Left ventricle myocardium superior (tissue), 1 donor: Measurements from ENCODE around the gene EIPR1. TPM values are rescaled to one million over a fixed set of nuclear protein-coding genes. Genes with fewer than 3 reads are reported as not detected.

Source experiments
- ATAC-seq: fragments of 200-7000 bp; cut with Tn5 transposase; one replicate; pipeline ENCODE4 v1.9.1; 2020; ENCODE audit warnings: mild to moderate bottlenecking, moderate library complexity
- DNase-seq: peaks from one replicate; pipeline ENCODE4 v3.0.0-alpha.2; 2020
- intact Hi-C: fragments of 100-400 bp; cut with micrococcal nuclease; formaldehyde crosslinking; loops from one replicate; pipeline ENCODE4 v1.11.0; 2022
- long read RNA-seq: library from polyadenylated mRNA; unstranded; transcript quantifications from one replicate; pipeline ENCODE4 v2.0.0, GENCODE V29; 2021
- total RNA-seq: library from RNA; stranded (reverse); fragmentation: NEBNext Ultra II Directional; extraction: Animal tissue kit (Norgen Biotek cat#: 25700); gene quantifications from one replicate; pipeline ENCODE4 v1.2.1, GENCODE V29; 2021
- donor health status: DM: no; HTN: yes; CAD: no; lungs with severe emphysema.

EIPR1 gene
- total RNA-seq: 9.6 TPM
- long read RNA-seq, transcript EIPR1-201 (9 exons, 1,766 nt): major isoform, 16 of 19 reads
- long read RNA-seq, partial matches to known transcripts: 0 of 19 reads
- long read RNA-seq, other reads (novel, unspliced or antisense): 1 of 19 reads

DNA sequence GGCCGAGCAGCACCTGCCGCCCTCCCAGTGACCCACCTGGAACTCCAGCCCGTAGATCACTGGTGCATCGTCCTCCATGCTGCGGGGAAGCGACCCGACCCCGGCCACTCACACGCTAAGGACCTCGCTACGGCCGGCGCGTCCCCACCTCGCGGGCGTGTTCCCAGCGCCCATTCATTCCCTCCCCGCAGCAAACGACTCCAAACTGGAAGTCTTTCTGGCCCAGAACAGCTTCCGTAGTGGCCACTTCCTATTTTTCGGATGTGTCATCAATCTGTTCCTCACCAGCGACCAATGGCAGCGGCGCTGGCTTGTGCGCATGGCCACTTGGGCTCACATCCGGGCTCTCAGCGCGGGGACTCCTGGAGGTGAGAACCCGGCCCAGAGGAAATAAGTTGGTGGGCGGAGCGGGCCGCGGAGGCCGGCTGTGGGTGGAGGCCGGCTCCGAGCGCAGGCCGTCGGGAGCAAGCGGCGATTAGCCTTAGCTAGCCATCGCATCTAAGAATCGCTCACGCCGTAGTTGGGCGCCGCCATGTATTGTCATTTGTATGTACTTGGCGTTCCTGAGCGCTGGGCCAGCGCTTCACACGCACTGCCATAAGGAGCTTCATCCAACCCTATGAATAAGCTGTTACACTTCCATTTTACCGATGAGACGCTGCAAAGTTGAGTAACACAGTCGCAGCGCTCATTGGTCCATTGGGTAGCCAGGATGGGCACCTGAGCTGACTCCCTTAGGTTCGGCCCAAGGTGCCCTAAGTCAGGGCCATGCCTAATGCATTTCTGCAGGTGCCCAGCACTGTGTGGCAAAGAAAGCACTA lies at the start of gene EIPR1:
Gene EIPR1 (minus strand): TSS at position 207 of the 821 bp plus-strand sequence. CDS start 129 bp downstream, at position 78.
- peak; percentile 96 for ATAC-seq
- DNase-seq: peak; percentile 99
- intact Hi-C loops: no loop called here

DNA sequence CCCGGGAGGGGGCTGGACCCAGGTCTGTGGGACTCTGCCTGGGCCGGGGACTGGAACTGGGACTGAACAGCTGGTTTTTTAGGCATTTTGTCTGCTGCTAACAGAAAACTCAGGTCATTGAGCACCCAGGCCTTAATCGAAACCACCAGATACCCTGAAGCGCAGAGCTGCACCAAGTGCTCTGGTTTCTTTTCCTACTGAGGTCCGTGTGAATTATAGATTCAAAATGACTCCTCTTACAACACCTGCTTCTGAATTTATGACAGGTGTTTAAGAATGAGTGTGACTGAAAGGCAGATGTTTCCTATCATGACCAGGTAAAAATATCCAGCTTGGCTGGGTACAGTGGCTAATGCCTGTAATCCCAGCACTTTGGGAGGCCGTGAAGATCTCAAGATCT lies 49.7 kb upstream of the EIPR1 start:
- DNase-seq: no peak
- intact Hi-C loops: loop anchor here (10.0 kb wide), 1 partner anchor 228 kb away; the partner anchor contains the start of gene ALLC
- no peak for ATAC-seq

DNA sequence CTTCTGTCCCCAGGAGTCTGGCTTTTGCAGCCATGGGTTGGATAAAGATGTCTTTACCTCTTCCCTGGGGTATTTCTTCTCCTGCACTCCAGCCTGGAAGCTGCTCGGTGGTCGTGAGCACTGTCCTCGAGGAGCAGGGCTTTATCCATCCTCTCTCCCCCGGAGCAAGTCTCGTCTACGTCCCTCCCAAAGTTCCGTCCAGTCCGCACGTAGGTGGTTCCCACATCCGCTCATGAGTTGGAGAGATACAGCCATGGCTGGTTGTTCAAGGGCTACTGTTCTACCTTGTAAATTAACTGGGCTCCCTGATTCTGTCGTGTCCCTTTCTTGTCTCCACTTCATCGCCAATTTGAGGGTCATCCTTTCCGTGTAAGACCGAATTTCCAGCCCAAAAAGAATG lies 49.0 kb upstream of the EIPR1 start:
- ATAC-seq (no peak), DNase-seq (no peak)
- intact Hi-C loops: loop anchor here (10.0 kb wide), 1 partner anchor 228 kb away; the partner anchor contains the start of gene ALLC

DNA sequence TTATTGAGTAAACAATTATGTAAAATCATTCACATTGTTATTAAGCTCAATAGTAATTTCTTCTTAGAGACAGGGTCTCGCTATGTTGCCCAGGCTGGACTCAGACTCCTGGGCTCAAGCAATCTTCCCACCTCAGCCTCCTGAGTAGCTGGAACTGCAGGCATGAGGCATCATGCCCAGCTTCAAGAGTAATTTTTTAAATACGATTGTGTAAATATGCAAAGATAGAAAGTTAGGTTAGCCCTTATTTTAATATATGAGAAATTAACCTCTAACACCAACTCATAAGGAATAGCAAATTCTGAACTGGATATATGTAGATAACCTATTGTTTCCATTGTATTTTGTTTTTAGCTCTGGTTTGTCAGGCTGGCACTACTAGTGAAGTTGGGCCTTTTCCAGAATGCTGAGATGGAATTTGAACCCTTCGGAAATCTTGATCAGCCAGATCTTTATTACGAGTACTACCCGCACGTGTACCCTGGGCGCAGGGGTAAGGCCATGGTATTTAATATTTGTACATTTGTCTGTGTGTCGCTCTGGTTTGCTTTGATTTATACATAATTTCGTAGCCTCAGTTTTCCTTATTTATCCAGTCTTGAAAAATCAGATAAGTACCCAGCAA lies 46.7 kb upstream of the EIPR1 start:
- intact Hi-C loops: loop anchor here (10.0 kb wide), 1 partner anchor 231 kb away; the partner anchor contains the start of gene ALLC
- ATAC-seq (no peak), DNase-seq (no peak)

DNA sequence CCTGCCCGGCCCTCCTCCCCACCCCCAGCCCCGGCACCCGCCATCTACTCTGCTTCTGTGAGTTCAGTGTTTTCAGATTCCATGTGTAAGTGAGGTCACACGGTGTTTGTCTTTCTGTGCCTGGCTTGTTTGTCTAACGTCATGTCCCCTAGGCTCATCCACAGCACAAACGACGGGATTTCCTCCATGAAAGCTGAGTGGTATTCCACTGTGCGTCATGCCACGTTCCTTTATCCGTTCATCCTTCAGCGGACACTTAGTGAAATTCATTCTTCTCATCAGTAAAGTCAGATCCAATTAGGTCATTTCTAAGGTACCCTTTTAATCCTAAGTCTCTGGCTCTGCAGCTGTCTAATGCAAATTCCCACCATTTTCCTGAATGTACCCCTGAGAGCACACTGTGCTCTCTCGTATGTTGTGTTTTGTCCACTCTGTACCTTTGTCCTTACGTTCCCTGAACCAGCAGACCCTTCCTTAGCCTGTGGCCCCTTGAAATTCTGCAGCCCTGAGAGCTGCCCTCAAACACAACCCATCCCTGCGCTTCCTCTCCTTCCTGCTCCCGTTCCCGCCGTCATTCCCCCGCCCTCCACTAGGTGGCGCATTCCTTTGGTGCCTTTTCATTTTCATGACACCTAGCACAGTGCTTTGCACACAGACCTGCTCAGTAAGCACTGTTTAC lies 46.0 kb upstream of the EIPR1 start:
- DNase-seq (peak; percentile 83), ATAC-seq (peak; percentile 52)
- intact Hi-C loops: loop anchor here (10.0 kb wide), 1 partner anchor 231 kb away; the partner anchor contains the start of gene ALLC

DNA sequence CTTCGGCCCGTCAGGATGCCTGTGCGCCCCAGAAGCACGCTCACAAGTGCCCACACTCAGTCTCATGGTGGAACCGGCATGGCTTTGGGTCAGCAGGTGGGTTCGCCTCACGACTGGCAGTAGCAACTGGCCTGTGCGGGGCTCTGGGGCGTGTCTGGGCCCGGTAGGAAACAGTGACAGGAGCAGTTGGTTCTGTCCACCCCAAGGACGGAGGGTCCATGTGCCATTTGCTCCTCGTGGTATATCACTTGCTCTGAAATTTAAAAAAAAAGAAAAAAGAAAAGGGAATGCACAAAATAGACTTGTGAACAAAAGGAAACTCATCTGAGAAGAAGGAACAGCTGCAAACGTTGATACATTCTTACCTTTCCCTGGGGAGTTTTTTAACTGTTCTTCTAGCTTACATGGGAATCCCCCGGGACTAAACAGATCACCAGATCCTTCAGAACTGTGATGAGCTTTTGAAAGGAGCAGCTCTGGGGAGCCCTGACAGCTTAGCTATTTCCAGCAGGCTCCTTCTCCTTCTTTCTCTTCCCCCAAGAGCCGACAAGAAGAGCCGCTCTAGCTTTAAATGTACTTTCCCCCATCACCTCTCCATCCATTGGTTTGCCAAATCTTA lies 44.7 kb upstream of the EIPR1 start:
- ATAC-seq: no peak
- intact Hi-C loops: loop anchor here (10.0 kb wide), 1 partner anchor 233 kb away; the partner anchor contains the start of gene ALLC
- DNase-seq: no peak

DNA sequence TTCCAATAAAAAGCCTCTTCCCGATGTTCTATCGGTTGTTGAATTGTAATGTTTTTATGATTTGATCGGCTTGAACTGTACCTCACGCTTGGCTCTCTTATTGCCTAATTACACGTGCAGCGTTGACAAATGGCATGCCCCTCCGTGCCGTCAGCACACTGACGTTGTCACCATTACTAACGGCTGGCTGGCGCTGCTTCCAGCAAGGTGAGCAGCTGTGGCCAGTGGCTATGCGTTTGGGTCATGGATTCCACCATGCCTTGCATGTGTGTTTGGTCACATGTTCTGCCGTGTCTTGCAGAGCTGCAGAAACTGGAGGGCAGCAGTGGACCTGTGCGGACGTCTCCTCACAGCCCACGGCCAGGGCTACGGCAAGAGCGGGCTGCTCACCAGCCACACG lies 44.0 kb upstream of the EIPR1 start:
- DNase-seq (no peak), ATAC-seq (no peak)
- intact Hi-C loops: loop anchor here (10.0 kb wide), 1 partner anchor 233 kb away; the partner anchor contains the start of gene ALLC

DNA sequence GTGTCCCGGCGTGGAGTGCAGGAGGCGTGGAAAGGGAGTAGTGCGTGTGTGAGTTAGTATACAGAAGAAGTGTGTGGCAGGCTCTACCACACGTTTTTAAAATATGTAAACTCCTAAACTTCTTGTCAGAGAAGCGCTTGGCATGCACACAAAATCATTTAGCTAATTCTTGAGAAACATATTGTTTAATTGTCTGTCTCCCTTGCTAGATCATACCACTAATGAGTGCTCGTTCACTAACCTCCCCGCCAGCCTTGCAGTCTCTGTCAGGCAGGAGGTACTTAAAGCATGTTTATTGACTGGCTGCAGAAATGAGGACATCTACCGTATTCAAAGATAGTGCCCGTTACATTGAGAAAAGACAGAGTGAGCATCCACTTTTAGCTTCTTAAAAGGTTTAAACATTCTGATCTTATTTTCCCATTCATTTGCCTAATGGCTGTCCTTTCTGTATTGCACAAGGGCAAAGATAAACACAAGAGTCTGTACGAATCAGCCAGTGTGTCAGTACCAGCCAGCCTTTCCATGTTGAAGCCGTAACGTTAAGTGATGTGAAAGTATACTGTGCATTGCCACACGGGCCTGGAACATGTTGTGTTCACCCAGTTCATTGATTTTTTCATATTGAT lies 43.3 kb upstream of the EIPR1 start:
- intact Hi-C loops: loop anchor here (10.0 kb wide), 1 partner anchor 234 kb away; the partner anchor contains the start of gene ALLC
- DNase-seq (no peak), ATAC-seq (peak; percentile 86)

DNA sequence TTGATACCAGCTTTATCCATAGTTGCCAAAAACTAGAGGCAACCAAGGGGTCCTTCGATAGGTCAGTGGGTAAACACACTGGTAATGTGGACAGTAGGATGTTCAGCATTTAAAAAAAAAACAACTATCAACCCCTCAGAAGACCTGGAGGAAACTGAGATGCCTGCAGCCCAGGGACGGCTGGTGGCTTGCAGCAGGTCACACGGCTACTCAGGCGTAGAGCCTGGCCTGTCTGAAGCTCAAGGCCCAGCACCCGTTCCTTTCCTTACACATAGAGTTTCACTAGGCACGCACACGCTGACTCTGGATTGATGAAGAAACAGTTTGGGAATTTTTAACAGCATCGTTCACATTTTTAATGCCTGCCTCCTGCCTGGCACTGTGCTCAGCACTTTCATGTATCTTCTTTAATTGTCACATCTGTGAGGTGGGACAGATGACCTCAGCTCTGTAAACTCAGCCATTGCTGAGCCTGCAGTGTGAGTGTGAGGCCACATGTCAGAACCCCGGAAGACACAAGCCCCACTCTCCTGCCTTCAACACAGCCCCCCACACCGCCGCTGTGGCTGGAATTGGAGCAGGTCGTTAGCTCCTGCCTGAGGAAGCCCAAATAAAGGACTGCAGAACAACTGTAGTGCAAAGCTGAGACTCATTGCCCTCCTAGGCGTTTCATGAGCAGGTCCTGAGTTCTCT lies 42.6 kb upstream of the EIPR1 start:
- DNase-seq (no peak), ATAC-seq (no peak)
- intact Hi-C loops: loop anchor here (10.0 kb wide), 1 partner anchor 235 kb away; the partner anchor contains the start of gene ALLC

DNA sequence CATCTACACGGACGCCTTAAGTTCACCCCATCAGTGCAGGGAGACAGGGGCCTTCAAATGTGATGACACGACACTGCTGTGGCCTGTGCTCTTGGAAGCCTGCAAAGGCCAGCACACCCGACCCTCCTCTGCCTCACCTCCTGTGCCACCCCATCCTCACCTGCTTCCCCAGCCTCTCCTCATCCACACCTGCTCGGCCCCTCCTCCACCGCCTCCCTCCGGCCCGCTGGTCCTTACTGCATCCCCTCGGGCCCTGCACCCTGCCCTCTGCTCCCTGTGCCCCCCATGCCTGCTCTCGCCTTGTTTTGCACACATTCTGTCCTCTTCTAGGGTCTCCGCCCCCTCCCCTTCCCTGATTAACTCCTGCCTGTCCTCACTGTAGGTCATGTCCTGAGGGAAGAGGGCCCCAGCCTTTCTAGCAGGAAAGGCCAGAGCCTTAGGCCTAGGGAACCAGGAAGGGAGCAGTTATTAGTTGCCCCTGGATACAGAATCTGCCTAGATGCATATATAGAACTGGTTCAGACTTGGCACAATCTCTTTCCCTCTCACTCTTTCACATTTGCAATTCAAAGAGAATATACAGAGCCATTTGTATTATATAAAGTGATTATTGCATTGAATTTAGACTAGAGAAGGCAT lies 41.3 kb upstream of the EIPR1 start:
- DNase-seq: no peak
- no peak for ATAC-seq

DNA sequence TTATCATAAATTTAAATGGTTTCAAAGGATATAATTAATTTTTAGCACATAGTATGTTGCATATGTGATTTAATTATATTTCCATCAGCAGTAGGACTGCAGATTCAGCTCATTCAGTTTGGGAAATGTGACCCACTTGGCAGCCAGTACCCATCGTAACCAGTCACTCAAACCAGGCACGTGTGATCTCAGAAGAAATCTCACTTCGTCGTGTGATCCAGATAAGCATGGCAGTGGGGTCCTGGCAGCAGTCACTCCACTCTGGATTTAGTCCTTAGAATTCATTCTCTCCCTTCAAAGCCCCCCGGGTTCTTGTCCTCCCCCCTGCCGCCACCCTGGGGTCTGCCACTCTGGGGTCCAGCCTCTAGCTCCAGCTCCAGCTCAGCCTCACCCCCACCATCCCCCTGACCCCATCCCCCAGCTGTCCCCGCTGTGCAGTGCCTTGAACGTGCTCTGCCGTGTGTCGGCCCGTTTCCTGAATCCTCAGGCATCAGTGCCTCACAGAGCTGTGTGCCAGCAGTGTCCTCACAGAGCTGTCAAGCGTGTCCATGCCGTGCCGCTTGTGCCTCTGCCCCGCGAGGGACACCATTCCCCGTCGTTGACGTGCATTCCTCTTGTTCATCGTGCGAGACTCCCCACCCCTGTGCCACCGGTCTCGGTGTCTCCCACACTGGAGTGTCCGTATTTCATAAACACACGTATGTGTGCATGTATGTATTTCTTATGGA lies 36.7 kb upstream of the EIPR1 start:
- DNase-seq: no peak
- intact Hi-C loops: no loop called here
- ATAC-seq: no peak

More for the DNA sequence above, 41.3 kb upstream of the EIPR1 start:
- intact Hi-C loops: no loop called here

DNA sequence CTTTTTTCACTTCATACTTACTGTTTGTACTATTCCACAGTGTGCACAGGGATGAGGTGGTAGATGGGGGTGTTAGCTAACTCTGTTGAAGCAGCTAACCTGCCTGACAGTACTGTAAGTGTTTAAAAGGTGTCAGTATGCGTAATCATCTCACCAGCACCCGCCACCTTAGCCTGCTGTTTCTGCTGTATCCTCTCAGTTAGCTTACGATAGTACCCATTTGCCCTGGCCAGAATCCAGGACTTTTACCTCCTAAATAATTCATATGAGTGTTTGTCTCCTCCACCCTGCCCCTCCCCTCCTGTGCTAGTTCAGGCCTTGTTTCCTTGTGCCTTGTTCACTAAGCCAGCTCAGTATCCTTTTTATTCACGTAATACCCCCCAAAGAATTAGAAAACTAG lies 36.1 kb upstream of the EIPR1 start:
- DNase-seq (no peak), ATAC-seq (no peak)
- intact Hi-C loops: no loop called here

DNA sequence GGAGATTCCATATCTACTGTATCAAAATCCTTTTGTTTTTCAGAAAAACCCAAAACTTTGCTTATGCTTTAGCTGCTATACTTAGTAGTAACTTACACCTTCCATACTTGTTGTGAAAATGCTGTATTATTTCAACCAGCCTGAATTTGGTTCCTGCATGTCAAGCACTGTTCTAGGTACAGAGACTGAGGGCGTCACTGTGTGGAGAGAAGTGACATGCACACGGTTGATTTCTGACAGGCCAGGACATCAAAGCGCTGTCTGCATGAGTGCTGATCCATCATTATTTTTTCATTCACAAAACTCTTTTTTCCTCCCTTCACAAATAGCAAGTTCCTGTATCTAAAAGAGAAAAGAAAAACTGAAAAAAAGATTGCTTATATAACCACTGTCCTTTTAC lies 33.5 kb upstream of the EIPR1 start:
- intact Hi-C loops: no loop called here
- DNase-seq: no peak
- ATAC-seq: no peak

DNA sequence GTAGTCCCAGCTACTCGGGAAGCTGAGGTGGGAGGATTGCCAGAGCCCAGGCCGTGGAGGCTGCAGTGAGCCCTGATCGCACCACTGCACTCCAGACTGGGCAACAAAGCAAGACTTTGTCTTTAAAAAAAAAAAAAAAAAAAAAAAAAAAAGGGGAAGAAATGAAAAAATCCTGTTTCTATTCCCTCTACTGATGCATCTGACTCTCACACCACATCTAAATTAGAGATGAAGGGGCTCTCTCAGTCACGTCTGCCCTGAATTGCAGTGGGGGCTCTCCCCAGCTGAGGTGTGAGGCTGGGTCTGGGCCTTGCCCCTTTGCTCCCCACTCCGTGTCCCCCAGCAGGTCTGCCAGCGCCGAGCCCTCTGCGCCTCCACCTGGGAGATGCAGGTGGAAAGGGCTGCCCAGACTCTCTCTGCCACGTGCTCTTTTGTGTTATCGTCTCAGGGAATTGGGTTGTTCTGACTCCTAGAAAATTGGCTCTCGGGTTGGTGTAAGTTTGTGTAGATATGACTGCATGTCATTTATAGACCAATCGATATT lies 32.1 kb upstream of the EIPR1 start:
- ATAC-seq (no peak), DNase-seq (no peak)
- intact Hi-C loops: no loop called here

DNA sequence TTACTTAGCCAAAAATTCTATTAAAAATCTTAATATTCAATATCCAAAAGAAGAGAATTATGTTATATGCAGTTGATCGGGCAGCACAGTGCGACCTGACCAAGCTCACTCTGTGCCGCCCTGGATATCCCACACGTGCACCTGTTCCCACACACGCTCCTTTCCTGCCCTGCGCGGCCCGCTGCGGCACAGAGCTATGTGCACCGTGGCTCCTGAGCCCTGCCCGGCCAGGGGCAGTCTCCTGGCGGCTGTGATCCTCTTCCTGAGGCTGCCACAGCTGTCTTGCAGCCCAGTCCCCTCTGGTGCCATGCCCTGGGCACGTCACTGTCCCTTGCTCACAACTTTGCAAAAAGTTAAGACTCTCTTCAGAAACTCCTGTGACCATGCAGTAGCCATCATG lies 31.2 kb upstream of the EIPR1 start:
- ATAC-seq (no peak), DNase-seq (no peak)
- intact Hi-C loops: no loop called here

DNA sequence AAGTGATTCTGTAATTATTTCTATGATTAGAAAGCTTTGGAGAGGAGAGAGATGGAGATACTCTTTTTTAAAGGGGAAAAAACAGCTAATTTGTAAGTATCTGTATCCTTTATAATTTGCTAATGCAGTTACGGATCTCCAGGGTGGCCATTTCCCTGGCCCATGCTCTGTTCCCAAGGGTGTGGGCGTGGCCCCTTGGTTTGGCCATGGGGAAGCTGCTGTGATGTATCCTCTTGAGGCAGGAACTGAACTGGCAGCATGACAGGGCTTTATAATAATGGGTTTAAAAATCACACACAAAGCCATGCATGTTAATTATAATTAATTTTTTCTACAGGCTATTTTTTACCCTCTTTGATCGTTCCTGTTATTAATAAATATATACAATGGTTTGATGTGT lies 28.9 kb upstream of the EIPR1 start:
- intact Hi-C loops: no loop called here
- peak; percentile 70 for DNase-seq
- ATAC-seq: peak; percentile 67

DNA sequence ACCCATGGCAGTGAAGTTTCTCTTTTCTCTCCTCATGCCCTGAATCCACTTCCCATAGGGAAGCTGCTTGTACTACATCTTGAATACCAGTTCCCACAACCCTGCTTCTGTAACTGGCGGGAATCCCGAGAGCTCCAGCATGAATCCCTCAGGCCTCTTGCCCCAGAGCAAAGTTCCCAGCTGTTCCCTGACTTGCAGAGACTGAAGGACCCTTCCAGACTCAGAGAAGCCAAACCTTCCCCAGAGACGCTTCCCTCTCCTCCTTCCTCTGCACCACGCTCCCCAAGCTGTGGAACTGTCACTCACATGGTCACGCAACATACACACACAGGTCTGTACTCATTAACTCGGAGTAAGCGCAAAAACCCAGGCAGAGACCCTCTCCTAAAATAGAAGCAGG lies 28.3 kb upstream of the EIPR1 start:
- peak; percentile 80 for ATAC-seq
- peak; percentile 46 for DNase-seq
- intact Hi-C loops: no loop called here
